BLaER1 treated with 17β-estradiol and CSF1 and Interleukin-3, amounts not matched to agents 10 nM and 100 nM (cell line): Measurements from ENCODE around the gene OAS2.

Experiments used
- H3K27ac ChIP-seq, 11 experiments: shearing (Covaris generic); formaldehyde crosslinking; 2 replicates each; pipeline ENCODE4 v1.8.1; 2022
- H3K27me3 ChIP-seq, 11 experiments: shearing (Covaris generic); formaldehyde crosslinking; 2 replicates each; pipeline ENCODE4 v1.8.1; 2022
- H3K36me3 ChIP-seq, 11 experiments: shearing (Covaris generic); formaldehyde crosslinking; 2 replicates each; pipeline ENCODE4 v1.8.1; 2022
- H3K4me1 ChIP-seq, 10 experiments: shearing (Covaris generic); formaldehyde crosslinking; 2 replicates each; pipeline ENCODE4 v1.8.1; 2022
- H3K4me2 ChIP-seq, 11 experiments: shearing (Covaris generic); formaldehyde crosslinking; 2 replicates each; pipeline ENCODE4 v1.8.1; 2022
- H3K4me3 ChIP-seq, 10 experiments: shearing (Covaris generic); formaldehyde crosslinking; 2 replicates each; pipeline ENCODE4 v1.8.1; 2022
- H3K9ac ChIP-seq, 11 experiments: shearing (Covaris generic); formaldehyde crosslinking; 2 replicates each; pipeline ENCODE4 v1.8.1; 2022
- H3K9me3 ChIP-seq, 11 experiments: shearing (Covaris generic); formaldehyde crosslinking; replicated peaks in 1 of 11; 2 replicates each; pipeline ENCODE4 v1.8.1; 2022
- H4K20me1 ChIP-seq, 11 experiments: shearing (Covaris generic); formaldehyde crosslinking; 2 replicates each; pipeline ENCODE4 v1.8.1; 2022
- Cebpa-rat ChIP-seq, 11 experiments: shearing (Covaris generic); IDR thresholded peaks; 2 replicates each; pipeline ENCODE4 v1.8.1; 2022

OAS2 gene

GRCh38 chr12:113050795-113051194, 72.5 kb downstream of the OAS2 start:
- no peaks in the 10 kb centered on the region for H3K9me3 ChIP-seq
- no peak overlapping the region for H3K27ac ChIP-seq
- no peak overlapping the region for H3K9ac ChIP-seq
- no peak for TF ChIP-seq Cebpa-rat (IDR thresholded peaks at IDR 0.05)
- H3K36me3 ChIP-seq = no peaks in the 10 kb centered on the region
- H3K27me3 ChIP-seq = peaks cover 0 to 6% (median 4%) of the 10 kb centered on the region in 11 experiments; a peak in 9 of 22 replicates
- H3K4me3 ChIP-seq = no peak overlapping the region
- H4K20me1 ChIP-seq = no peaks in the 10 kb centered on the region; a peak in 1 of 22 replicates
- H3K4me1 ChIP-seq = peaks cover 48 to 90% (median 64%) of the 10 kb centered on the region in 10 experiments
- peak overlapping the region in 9 of 11 experiments; percentile 36 to 90 (median 53); a peak in 13 of 22 replicates for H3K4me2 ChIP-seq

- Histone ChIP-seq H4K20me1 (no peaks in the 10 kb centered on the region; a peak in 1 of 22 replicates), H3K4me2 (peak overlapping the region; percentile 65 to 90 (median 78)), H3K9me3 (no peaks in the 10 kb centered on the region), H3K36me3 (no peaks in the 10 kb centered on the region), H3K4me1 (peaks cover 55 to 93% (median 69%) of the 10 kb centered on the region in 10 experiments), H3K27me3 (peaks cover 8 to 16% (median 14%) of the 10 kb centered on the region in 11 experiments; a peak in 15 of 22 replicates), H3K9ac (peak overlapping the region in 6 of 11 experiments; percentile 17 to 47 (median 29); a peak in 4 of 22 replicates), H3K4me3 (no peak overlapping the region; a peak in 1 of 20 replicates), H3K27ac (peak overlapping the region in 6 of 11 experiments; percentile 31 to 55 (median 46); a peak in 8 of 22 replicates)
- no peak for TF ChIP-seq Cebpa-rat (IDR thresholded peaks at IDR 0.05)
Measured at GRCh38 chr12:113051759-113052158, 73.4 kb downstream of the OAS2 start.

- no peaks in the 10 kb centered on the region for H3K9me3 ChIP-seq
- H3K4me1 ChIP-seq = peaks cover 54 to 92% (median 68%) of the 10 kb centered on the region in 10 experiments
- no peak overlapping the region; a peak in 2 of 20 replicates for H3K4me3 ChIP-seq
- no peaks in the 10 kb centered on the region for H3K36me3 ChIP-seq
- TF ChIP-seq Cebpa-rat (IDR thresholded peaks at IDR 0.05) = no peak
- peaks cover 12 to 20% (median 18%) of the 10 kb centered on the region in 11 experiments; a peak in 15 of 22 replicates for H3K27me3 ChIP-seq
- peak overlapping the region in 6 of 11 experiments; percentile 17 to 47 (median 29); a peak in 9 of 22 replicates for H3K9ac ChIP-seq
- no peaks in the 10 kb centered on the region; a peak in 1 of 22 replicates for H4K20me1 ChIP-seq
- peak overlapping the region in 7 of 11 experiments; percentile 9 to 55 (median 41); a peak in 12 of 22 replicates for H3K27ac ChIP-seq
- peak overlapping the region; percentile 65 to 90 (median 78) for H3K4me2 ChIP-seq
Measured at GRCh38 chr12:113052326-113052725, 74.0 kb downstream of the OAS2 start.

- Histone ChIP-seq H4K20me1 (peaks cover 0 to 17% (median 10%) of the 10 kb centered on the region in 11 experiments; a peak in 8 of 22 replicates), H3K9me3 (no peaks in the 10 kb centered on the region), H3K36me3 (no peaks in the 10 kb centered on the region), H3K4me1 (peaks cover 47 to 90% (median 72%) of the 10 kb centered on the region in 10 experiments), H3K27ac (no peak overlapping the region), H3K4me2 (peak overlapping the region in 10 of 11 experiments; percentile 16 to 99 (median 97); a peak in 14 of 22 replicates), H3K9ac (no peak overlapping the region), H3K4me3 (no peak overlapping the region), H3K27me3 (peaks cover 12 to 28% (median 19%) of the 10 kb centered on the region in 11 experiments; a peak in 15 of 22 replicates)
- no peak for TF ChIP-seq Cebpa-rat (IDR thresholded peaks at IDR 0.05)
Measured at GRCh38 chr12:113054948-113055486, 76.7 kb downstream of the OAS2 start.

- peak overlapping the region; percentile 90 to 99 (median 98) for H3K4me2 ChIP-seq
- H3K27ac ChIP-seq = peak overlapping the region in 3 of 11 experiments; percentile 71 to 78 (median 74); a peak in 4 of 22 replicates
- no peak for TF ChIP-seq Cebpa-rat (IDR thresholded peaks at IDR 0.05)
- H3K9me3 ChIP-seq = no peaks in the 10 kb centered on the region
- H3K9ac ChIP-seq = peak overlapping the region in 10 of 11 experiments; percentile 73 to 90 (median 82); a peak in 14 of 22 replicates
- peaks cover 12 to 28% (median 19%) of the 10 kb centered on the region in 11 experiments; a peak in 15 of 22 replicates for H3K27me3 ChIP-seq
- peak overlapping the region; percentile 71 to 93 (median 80) for H3K4me3 ChIP-seq
- no peaks in the 10 kb centered on the region for H3K36me3 ChIP-seq
- H4K20me1 ChIP-seq = peaks cover 0 to 25% (median 15%) of the 10 kb centered on the region in 11 experiments; a peak in 10 of 22 replicates
- H3K4me1 ChIP-seq = peaks cover 43 to 90% (median 74%) of the 10 kb centered on the region in 10 experiments
Measured at GRCh38 chr12:113055594-113056380, 77.5 kb downstream of the OAS2 start.

GRCh38 chr12:113056381-113056630, 78.0 kb downstream of the OAS2 start:
- Histone ChIP-seq H3K4me1 (peaks cover 47 to 90% (median 79%) of the 10 kb centered on the region in 10 experiments), H3K4me2 (peak overlapping the region; percentile 90 to 99 (median 98))

GRCh38 chr12:113056631-113057488, 78.5 kb downstream of the OAS2 start, which contains the start of gene DTX1:
Gene DTX1 (plus strand): TSS chr12:113056730. CDS start chr12:113058193, 1,463 bp downstream.
- Histone ChIP-seq H3K9ac (peak within 1 kb of the TSS; percentile 73 to 90 (median 82)), H3K9me3 (no peaks in the 10 kb centered on the region), H3K27me3 (peaks cover 12 to 28% (median 19%) of the 10 kb centered on the region in 11 experiments; a peak in 15 of 22 replicates), H3K4me3 (peak within 1 kb of the TSS; percentile 71 to 93 (median 80)), H3K36me3 (no peaks in the 10 kb centered on the region), H4K20me1 (peaks cover 0 to 35% (median 17%) of the 10 kb centered on the region in 11 experiments; a peak in 10 of 22 replicates), H3K4me2 (peak within 1 kb of the TSS; percentile 90 to 99 (median 98)), H3K4me1 (peaks cover 51 to 90% (median 83%) of the 10 kb centered on the region in 10 experiments), H3K27ac (peak within 1 kb of the TSS; percentile 49 to 78 (median 70))
- TF ChIP-seq Cebpa-rat (IDR thresholded peaks at IDR 0.05) = no peak

More at GRCh38 chr12:113056381-113056630, 78.0 kb downstream of the OAS2 start:
- TF ChIP-seq Cebpa-rat (IDR thresholded peaks at IDR 0.05) = no peak
- H3K27ac ChIP-seq = peak overlapping the region in 10 of 11 experiments; percentile 62 to 78 (median 70); a peak in 15 of 22 replicates
- H3K36me3 ChIP-seq = no peaks in the 10 kb centered on the region
- no peaks in the 10 kb centered on the region for H3K9me3 ChIP-seq
- peak overlapping the region; percentile 73 to 90 (median 82) for H3K9ac ChIP-seq
- H3K4me3 ChIP-seq = peak overlapping the region; percentile 71 to 93 (median 80)
- H3K27me3 ChIP-seq = peaks cover 12 to 28% (median 19%) of the 10 kb centered on the region in 11 experiments; a peak in 15 of 22 replicates
- H4K20me1 ChIP-seq = peaks cover 0 to 30% (median 16%) of the 10 kb centered on the region in 11 experiments; a peak in 10 of 22 replicates
